Stimulated activated CD8-positive, alpha-beta memory T cell treated with anti-CD3 and anti-CD28 coated beads, Interleukin-4, amount 100 ng/mL, for 1 hour (primary cell): ENCODE results near the gene ZC3H12C.

Experiments used
- DNase-seq, 2 donors: peaks; one replicate each; pipeline ENCODE4 v3.0.0-alpha.2; 2020; ENCODE audit warnings: low read depth in 2 of 2, low spot score in 1 of 2

The ZC3H12C gene

DNA sequence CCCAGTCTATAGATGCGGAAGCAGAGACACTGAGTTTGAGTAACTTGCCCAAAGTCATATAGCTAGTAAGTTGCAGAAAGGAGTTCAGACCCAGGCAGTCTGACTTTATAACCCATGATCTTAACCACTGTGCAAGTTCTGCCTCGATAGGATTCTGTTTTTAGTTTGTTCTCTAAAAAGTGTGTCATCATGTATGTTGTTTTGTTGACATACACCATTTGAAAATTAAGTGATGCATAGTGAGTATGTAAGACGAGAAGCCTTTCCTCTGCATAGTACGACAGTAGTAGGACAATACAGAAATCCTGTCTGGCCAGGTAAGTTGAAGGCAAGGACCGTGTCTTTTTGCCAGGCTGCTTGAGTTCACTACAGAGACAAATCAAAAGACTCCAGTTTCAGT is 3.3 kb downstream of the ZC3H12C start:
- no peak for DNase-seq

- DNase-seq, result no peak
Observed at GRCh38 chr11:110097459-110098012, 4.3 kb downstream of the ZC3H12C start.

DNA sequence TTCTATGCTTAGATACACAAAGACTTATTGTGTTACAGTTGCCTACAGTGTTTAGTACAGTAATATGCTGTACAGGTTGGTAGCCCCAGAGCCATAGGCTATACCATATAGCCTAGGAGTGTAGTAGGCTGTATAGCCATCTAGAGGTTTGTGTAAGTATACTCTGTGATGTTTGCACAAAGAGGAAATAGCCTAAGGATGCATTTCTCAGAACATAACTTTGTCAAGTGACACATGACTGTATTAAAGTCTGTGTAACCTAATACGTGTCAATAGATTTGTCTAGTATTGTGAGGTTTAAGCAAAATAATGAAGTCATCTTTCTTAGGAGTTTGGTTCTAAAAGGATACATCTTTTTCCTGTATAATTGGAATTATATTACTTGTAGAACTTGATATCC is 5.5 kb downstream of the ZC3H12C start:
- no peak for DNase-seq

GRCh38 chr11:110100476-110101240 is 7.5 kb downstream of the ZC3H12C start:
- DNase-seq, result no peak

GRCh38 chr11:110106713-110107274 is 13.6 kb downstream of the ZC3H12C start:
- no peak for DNase-seq

DNA sequence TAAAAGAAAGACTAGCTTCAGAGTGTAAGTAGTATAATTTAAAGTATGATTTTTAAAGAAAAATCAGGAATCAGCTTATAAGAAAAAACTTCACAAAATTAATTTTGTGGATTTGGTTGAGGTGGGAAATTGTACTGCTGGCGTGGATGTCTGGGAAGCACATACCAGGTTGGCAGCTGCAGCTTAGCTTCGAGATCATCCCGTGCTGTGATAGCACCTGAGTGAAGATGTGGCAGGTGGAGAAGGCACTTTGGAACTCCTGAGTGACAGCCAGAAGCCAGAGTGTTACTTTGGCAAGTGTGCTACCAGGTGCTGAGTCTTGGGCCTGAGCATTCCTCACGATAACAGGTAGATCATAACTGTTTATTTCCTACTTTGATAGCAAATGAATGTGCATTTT is 17.7 kb downstream of the ZC3H12C start:
- DNase-seq, result no peak

DNA sequence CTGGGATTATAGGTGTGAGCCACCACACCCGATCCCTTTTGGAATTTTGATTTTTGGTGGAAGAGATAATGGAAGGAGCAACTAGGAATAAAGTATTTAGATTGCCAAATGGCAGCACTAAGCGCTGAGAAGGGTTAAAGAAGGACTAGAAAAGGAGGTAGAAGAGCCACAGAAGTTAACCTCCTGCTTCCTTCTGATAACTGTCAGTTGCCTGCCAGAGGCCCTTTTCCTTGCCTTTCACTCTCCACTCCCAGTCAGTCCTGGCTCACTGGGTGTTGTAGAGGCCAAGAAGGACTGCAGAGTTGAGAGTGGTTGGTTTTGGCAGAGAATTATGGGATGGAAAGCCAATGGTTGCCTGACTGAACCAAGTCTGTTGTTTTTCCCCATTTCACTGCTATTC is 19.3 kb downstream of the ZC3H12C start:
- DNase-seq, result no peak

DNA sequence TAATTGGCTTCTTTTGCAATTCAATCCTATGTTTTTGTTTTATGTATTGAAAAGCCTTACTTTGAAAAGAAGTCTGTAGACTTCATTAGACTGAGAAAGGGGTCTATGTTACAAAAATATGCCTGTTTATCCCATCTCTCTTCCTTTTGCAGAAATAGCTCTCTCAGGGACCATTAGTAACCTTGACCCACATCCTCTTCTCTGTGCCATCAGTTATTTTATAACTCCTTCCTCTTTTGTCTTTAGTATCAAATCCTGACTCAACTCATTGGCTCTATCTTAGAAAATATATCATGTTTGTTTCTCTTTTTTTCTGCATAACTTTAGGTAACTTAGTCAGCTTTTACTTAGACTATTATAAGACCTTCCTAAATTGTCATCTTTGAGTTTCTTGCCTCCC is 20.3 kb downstream of the ZC3H12C start:
- no peak for DNase-seq

GRCh38 chr11:110113973-110114372 is 20.8 kb downstream of the ZC3H12C start:
- no peak for DNase-seq

- DNase-seq, result no peak
Observed at GRCh38 chr11:110119317-110119716, 26.1 kb downstream of the ZC3H12C start.

GRCh38 chr11:110121204-110121603 is 28.0 kb downstream of the ZC3H12C start:
- DNase-seq, result no peak

- no peak for DNase-seq
Observed at GRCh38 chr11:110123003-110123402, 29.8 kb downstream of the ZC3H12C start.

GRCh38 chr11:110124605-110125004 is 31.4 kb downstream of the ZC3H12C start:
- DNase-seq, result no peak

DNA sequence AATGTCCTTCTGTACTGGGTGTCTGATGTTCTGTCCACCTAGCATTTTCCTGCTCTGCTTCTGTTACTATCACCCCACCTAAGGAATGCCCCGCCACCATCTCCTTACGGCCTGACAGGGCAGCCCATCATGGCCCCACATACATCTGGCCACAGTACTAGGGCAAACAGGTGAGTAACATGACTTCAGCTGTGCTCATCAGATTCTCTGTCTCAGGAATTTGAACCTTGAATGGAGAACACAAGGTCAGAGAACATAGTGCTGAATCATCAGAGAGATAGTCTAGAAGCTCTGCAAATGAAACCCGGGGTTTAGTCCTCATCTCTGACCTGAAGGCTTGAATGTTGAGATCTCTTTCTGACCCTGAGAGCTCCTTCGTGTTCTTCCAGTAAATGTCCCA is 32.4 kb downstream of the ZC3H12C start:
- DNase-seq, result no peak

DNA sequence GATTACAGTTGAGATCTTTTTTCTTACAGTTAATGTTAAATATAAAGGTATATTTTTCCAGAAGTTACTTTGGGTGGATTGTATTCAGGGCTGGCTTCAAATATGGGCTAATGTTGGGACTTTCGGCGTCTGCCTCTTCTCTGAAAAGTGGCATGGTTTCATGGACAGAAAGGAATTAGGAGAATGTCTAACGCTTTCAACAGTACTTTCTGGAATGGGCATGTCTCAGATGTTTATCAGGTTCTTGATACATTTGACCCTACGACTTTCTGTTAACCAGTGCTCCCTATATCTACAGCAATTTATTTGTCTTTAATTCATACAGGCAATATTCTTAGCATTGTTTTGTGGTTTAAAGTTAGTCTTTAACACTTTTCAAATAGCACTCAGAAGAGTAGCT is 33.7 kb downstream of the ZC3H12C start:
- DNase-seq, result no peak

DNA sequence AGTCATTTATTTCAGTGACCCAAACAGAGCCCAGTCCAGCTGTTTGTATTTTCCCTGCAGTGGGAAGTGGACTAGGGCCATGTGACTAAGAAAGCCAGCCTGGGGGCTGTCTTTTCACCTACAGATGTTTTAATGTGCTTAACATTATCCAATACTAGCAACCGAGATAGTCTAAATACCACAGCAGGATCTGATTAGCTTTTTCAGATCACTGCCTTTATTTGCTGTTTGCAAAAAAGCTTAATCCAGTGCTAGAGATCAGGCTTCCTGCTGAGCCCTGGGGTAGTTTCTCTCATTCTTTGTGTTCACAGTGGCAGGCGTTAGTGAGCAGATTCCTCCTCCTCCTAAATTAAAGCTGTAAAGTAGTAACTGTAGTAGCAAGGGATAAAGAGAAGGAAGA is 35.0 kb downstream of the ZC3H12C start:
- no peak for DNase-seq

DNA sequence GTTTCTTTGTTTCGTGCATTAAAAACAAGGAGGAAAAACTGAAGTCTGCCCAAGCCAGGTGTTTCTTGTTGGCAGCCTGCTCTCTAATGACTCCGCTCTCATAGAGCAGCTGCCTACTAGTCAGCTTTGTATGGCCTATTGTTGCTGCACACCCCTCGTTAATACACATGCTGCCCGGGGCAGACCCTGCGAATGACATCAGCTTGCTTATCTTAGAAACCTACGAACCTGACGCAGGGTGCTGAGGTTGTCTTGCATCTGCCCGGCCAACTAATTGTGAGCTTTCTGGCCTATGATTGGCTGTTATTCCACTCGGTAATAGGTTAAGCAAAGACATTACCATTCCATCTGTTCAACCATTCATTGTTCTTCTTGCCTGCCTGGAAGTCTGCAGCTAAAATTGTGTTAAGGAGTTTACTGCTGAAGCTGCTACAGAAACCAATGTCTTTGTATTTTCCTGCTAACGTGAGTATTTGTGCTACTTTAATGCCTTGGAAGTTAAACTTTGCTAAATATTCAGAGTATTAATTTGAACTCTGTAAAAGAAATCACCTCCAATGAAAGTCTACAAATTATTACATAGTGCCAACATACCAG is 37.5 kb downstream of the ZC3H12C start:
- no peak for DNase-seq

- DNase-seq, result no peak
Observed at GRCh38 chr11:110131386-110132123, 38.4 kb downstream of the ZC3H12C start.

GRCh38 chr11:110133160-110133559 is 40.0 kb downstream of the ZC3H12C start:
- no peak for DNase-seq

DNA sequence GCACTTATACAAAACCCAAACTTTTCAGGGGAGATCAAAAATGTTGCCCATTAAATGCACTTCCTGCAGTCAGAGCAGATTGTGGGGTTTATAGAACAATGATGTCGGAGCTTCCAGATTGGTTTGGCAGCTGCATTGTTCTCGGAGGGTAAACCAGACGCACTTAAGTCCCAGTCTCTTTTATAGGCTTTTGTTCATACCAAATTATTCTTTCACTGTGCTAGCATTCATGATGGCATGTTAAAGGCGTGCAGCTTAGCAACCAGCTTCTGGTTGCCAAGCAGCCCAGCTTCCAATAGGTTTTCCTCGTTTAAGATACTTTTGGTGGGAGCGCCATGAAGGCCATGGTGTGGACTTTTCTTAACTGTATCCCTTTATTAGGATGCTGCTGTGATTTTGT is 40.9 kb downstream of the ZC3H12C start:
- no peak for DNase-seq

- DNase-seq, result no peak
Observed at GRCh38 chr11:110141812-110142211, 48.6 kb downstream of the ZC3H12C start.
